Measurements from ENCODE around the gene CISD3.

DNA sequence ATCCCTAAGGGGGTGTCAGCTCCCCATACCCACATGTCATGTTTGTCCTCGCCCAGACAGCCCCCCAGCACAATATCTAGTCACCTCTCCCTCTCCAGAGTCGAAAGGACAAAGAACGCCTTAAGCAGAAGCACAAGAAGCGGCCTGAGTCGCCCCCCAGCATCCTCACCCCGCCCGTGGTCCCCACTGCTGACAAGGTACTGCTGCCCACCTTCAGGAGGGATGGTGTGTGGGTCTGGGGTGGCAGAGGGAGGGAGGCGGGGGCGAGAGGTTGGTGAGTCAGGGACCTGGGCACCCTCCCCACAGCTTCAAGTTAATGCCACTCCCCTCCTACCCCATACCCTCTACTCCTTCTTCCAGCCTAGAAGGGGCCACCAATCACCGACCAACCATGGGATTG lies 17.5 kb upstream of the CISD3 start:
- TF ChIP-seq, protein P1, sequence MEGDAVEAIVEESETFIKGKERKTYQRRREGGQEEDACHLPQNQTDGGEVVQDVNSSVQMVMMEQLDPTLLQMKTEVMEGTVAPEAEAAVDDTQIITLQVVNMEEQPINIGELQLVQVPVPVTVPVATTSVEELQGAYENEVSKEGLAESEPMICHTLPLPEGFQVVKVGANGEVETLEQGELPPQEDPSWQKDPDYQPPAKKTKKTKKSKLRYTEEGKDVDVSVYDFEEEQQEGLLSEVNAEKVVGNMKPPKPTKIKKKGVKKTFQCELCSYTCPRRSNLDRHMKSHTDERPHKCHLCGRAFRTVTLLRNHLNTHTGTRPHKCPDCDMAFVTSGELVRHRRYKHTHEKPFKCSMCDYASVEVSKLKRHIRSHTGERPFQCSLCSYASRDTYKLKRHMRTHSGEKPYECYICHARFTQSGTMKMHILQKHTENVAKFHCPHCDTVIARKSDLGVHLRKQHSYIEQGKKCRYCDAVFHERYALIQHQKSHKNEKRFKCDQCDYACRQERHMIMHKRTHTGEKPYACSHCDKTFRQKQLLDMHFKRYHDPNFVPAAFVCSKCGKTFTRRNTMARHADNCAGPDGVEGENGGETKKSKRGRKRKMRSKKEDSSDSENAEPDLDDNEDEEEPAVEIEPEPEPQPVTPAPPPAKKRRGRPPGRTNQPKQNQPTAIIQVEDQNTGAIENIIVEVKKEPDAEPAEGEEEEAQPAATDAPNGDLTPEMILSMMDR (conservative IDR thresholded peaks at IDR 0.05), result no peak
- TF ChIP-seq ZFX (IDR thresholded peaks at IDR 0.05), result no peak
